Peyer's patch (tissue), 4 donors: ENCODE measurements around the gene PATZ1.

ENCODE experiments used
- POLR2A ChIP-seq, 2 donors: fragments of 450-650 bp; IDR thresholded peaks; one replicate each; pipeline ENCODE4 v1.5.1; 2017; ENCODE audit warnings: antibody characterized with exemption in 2 of 2, mild to moderate bottlenecking in 2 of 2, moderate library complexity in 2 of 2
- TF ChIP-seq, protein P1 (sequence below), 6 experiments: fragments of 450-650 bp in 4 of 6; fragments of 200-600 bp in 2 of 6; sonication (generic) in 1 of 6; IDR thresholded peaks; one replicate each; pipeline ENCODE4 v1.5.1; 2017 to 2019; ENCODE audit warnings: antibody characterized with exemption in 6 of 6, mild to moderate bottlenecking in 3 of 6, moderate library complexity in 1 of 6

DNA sequence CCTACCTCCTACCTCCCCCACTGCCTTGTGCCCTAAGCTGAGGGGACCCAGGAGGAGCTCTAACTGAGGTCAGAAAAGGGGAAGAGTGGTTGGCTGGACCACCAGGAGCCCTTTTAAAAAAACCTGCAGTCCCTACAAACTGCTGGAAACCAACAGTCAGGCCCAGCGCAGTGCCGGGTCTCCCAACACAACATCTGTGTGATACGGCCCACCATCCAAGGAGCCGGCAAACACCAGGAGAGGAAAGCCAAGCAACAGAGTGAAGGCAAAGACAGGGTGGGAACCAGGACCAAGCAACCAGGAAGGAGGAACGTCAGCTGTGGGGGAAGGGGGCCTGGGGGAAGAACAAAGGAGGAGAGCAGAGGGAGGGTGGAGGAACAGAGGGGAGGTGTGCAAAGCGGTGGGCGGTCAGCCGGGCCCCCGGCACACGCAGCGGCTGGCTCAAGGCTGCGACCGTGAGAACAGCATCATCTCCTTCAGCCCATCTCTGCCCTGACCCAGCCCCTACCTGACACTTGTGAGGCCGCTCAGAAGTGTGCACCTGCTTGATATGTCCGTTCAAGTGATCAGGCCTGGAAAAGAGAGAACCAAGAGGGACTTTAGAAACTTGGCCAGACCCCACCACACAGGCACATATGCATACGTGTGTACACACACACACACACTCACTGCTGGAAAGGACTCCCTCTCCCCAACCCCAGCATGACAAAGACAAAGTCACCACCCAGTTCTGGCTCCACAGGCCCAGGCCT lies 3.6 kb downstream of the PATZ1 start:
- TF ChIP-seq, protein P1, sequence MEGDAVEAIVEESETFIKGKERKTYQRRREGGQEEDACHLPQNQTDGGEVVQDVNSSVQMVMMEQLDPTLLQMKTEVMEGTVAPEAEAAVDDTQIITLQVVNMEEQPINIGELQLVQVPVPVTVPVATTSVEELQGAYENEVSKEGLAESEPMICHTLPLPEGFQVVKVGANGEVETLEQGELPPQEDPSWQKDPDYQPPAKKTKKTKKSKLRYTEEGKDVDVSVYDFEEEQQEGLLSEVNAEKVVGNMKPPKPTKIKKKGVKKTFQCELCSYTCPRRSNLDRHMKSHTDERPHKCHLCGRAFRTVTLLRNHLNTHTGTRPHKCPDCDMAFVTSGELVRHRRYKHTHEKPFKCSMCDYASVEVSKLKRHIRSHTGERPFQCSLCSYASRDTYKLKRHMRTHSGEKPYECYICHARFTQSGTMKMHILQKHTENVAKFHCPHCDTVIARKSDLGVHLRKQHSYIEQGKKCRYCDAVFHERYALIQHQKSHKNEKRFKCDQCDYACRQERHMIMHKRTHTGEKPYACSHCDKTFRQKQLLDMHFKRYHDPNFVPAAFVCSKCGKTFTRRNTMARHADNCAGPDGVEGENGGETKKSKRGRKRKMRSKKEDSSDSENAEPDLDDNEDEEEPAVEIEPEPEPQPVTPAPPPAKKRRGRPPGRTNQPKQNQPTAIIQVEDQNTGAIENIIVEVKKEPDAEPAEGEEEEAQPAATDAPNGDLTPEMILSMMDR (IDR thresholded peaks at IDR 0.05), result no peak
- TF ChIP-seq POLR2A (IDR thresholded peaks at IDR 0.05), result no peak
